WTC11 (cell line): Measurements from ENCODE around the gene SP2. TPM values are rescaled to one million over a fixed set of nuclear protein-coding genes. Genes with fewer than 3 reads are reported as not detected.
A peak's percentile ranks its signal among the peaks of the same experiment; 100 is the strongest.

Experiments used
- ATAC-seq: fragments of 200-7000 bp; cut with Tn5 transposase; 2 replicates; pipeline ENCODE4 v1.10.0; 2021; ENCODE audit warnings: mild to moderate bottlenecking, moderate library complexity
- CTCF ChIA-PET: fragments of 300-600 bp; sonication (Branson Sonifier 250); formaldehyde crosslinking; loops from one replicate; lab custom pipeline; 2021; ENCODE audit warnings: antibody characterized with exemption; lab: Charles Lee
- POLR2A ChIA-PET: fragments of 350-600 bp; sonication (Branson Sonifier 250); formaldehyde crosslinking; loops from one replicate; lab custom pipeline; 2021; ENCODE audit warnings: antibody characterized with exemption; lab: Charles Lee
- DNase-seq: peaks from one replicate; pipeline ENCODE4 v3.0.0; 2021; ENCODE audit warnings: low spot score
- H3K27ac Mint-ChIP-seq: 2 replicates; pipeline ENCODE4 v1.8.0; 2021; ENCODE audit warnings: mixed read lengths
- H3K27me3 Mint-ChIP-seq: 2 replicates; pipeline ENCODE4 v1.8.0; 2021; ENCODE audit warnings: low read depth, mild to moderate bottlenecking, moderate library complexity, mixed read lengths
- H3K36me3 Mint-ChIP-seq: 2 replicates; pipeline ENCODE4 v1.8.0; 2021; ENCODE audit warnings: mixed read lengths
- H3K4me1 Mint-ChIP-seq: 2 replicates; pipeline ENCODE4 v1.8.0; 2022; ENCODE audit warnings: mixed read lengths
- H3K4me3 Mint-ChIP-seq: 2 replicates; pipeline ENCODE4 v1.8.0; 2021; ENCODE audit warnings: mild to moderate bottlenecking, moderate library complexity, mixed read lengths
- H3K9me3 Mint-ChIP-seq: 2 replicates; pipeline ENCODE4 v1.8.0; 2021; ENCODE audit warnings: mixed read lengths
- CREB1 ChIP-seq: sonication (generic); formaldehyde crosslinking; IDR thresholded peaks from 2 replicates; pipeline ENCODE4 v1.8.0; 2023; ENCODE audit warnings: mild to moderate bottlenecking, missing genetic modification reagents
- ESRRA ChIP-seq: sonication (generic); formaldehyde crosslinking; IDR thresholded peaks from 2 replicates; pipeline ENCODE4 v1.8.1; 2022; ENCODE audit warnings: mild to moderate bottlenecking, missing genetic modification reagents, borderline replicate concordance
- ETV6 ChIP-seq: sonication (generic); formaldehyde crosslinking; IDR thresholded peaks from 2 replicates; pipeline ENCODE4 v1.8.1; 2022; ENCODE audit warnings: mild to moderate bottlenecking, missing genetic modification reagents
- FOXJ3 ChIP-seq: sonication (generic); formaldehyde crosslinking; IDR thresholded peaks from 2 replicates; pipeline ENCODE4 v1.9.0; 2021; ENCODE audit warnings: missing genetic modification reagents, mild to moderate bottlenecking, borderline replicate concordance
- HMGA2 ChIP-seq: fragments of 250-450 bp; sonication (Bioruptor Pico); IDR thresholded peaks from 2 replicates; pipeline ENCODE4 v1.4.0; 2021; ENCODE audit warnings: mild to moderate bottlenecking, moderate library complexity
- IRF2 ChIP-seq: sonication (generic); formaldehyde crosslinking; IDR thresholded peaks from 2 replicates; pipeline ENCODE4 v1.8.0; 2022; ENCODE audit warnings: low read depth, missing genetic modification reagents, borderline replicate concordance
- KAT7 ChIP-seq: sonication (generic); formaldehyde crosslinking; IDR thresholded peaks from 2 replicates; pipeline ENCODE4 v1.8.1; 2023; ENCODE audit warnings: missing genetic modification reagents, mild to moderate bottlenecking, borderline replicate concordance
- MXD4 ChIP-seq: fragments of 250-450 bp; sonication (Bioruptor Pico); IDR thresholded peaks from 2 replicates; pipeline ENCODE4 v1.8.0; 2021; ENCODE audit warnings: mild to moderate bottlenecking, moderate library complexity, borderline replicate concordance
- MYBL2 ChIP-seq: sonication (generic); formaldehyde crosslinking; IDR thresholded peaks from 2 replicates; pipeline ENCODE4 v1.8.1; 2023; ENCODE audit warnings: mild to moderate bottlenecking, moderate library complexity, missing genetic modification reagents
- NFYB ChIP-seq: sonication (generic); formaldehyde crosslinking; conservative IDR thresholded peaks from 2 replicates; pipeline ENCODE4 v1.8.0; 2022; ENCODE audit warnings: low read depth, missing genetic modification reagents
- PRRX2 ChIP-seq: fragments of 250-450 bp; sonication (Bioruptor Pico); IDR thresholded peaks from 2 replicates; pipeline ENCODE4 v1.8.0; 2021; ENCODE audit warnings: mild to moderate bottlenecking
- RORB ChIP-seq: fragments of 250-450 bp; sonication (Bioruptor Pico); IDR thresholded peaks from 2 replicates; pipeline ENCODE4 v1.9.0; 2021; ENCODE audit warnings: mild to moderate bottlenecking
- SMAD4 ChIP-seq: sonication (generic); formaldehyde crosslinking; IDR thresholded peaks from 2 replicates; pipeline ENCODE4 v1.8.0; 2022; ENCODE audit warnings: mild to moderate bottlenecking, missing genetic modification reagents
- SOX15 ChIP-seq: fragments of 250-450 bp; sonication (Bioruptor Pico); IDR thresholded peaks from 2 replicates; pipeline ENCODE4 v1.9.0; 2021; ENCODE audit warnings: mild to moderate bottlenecking
- SP1 ChIP-seq: sonication (generic); formaldehyde crosslinking; conservative IDR thresholded peaks from 2 replicates; pipeline ENCODE4 v1.8.1; 2022; ENCODE audit warnings: missing genetic modification reagents
- TEAD4 ChIP-seq: sonication (generic); formaldehyde crosslinking; IDR thresholded peaks from 2 replicates; pipeline ENCODE4 v1.8.0; 2022; ENCODE audit warnings: mild to moderate bottlenecking, missing genetic modification reagents
- TP53 ChIP-seq: sonication (generic); formaldehyde crosslinking; IDR thresholded peaks from 2 replicates; pipeline ENCODE4 v1.8.1; 2023; ENCODE audit warnings: mild to moderate bottlenecking, missing genetic modification reagents
- ZNF396 ChIP-seq: fragments of 250-450 bp; sonication (Bioruptor Pico); IDR thresholded peaks from 2 replicates; pipeline ENCODE4 v1.8.0; 2021; ENCODE audit warnings: mild to moderate bottlenecking, moderate library complexity, borderline replicate concordance
- total RNA-seq: library from RNA; stranded (reverse); gene quantifications from 3 replicates; pipeline ENCODE4 v1.2.3, GENCODE V29; 2021
- TF ChIP-seq, protein P1 (sequence below): sonication (generic); formaldehyde crosslinking; IDR thresholded peaks from 2 replicates; pipeline ENCODE4 v1.8.0; 2023; ENCODE audit warnings: mild to moderate bottlenecking, missing genetic modification reagents
- TF ChIP-seq, protein P2 (sequence below): sonication (generic); formaldehyde crosslinking; IDR thresholded peaks from 2 replicates; pipeline ENCODE4 v1.8.1; 2022; ENCODE audit warnings: mild to moderate bottlenecking, missing genetic modification reagents, moderate library complexity, borderline replicate concordance
- TF ChIP-seq, protein P3 (sequence below): fragments of 250-450 bp; sonication (Bioruptor Pico); conservative IDR thresholded peaks from 2 replicates; pipeline ENCODE4 v1.9.0; 2021; ENCODE audit warnings: mild to moderate bottlenecking
- TF ChIP-seq, protein P4 (sequence below): fragments of 250-450 bp; sonication (Bioruptor Pico); IDR thresholded peaks from 2 replicates; pipeline ENCODE4 v1.9.0; 2021; ENCODE audit warnings: mild to moderate bottlenecking
- TF ChIP-seq, protein P5 (sequence below): sonication (generic); formaldehyde crosslinking; IDR thresholded peaks from 2 replicates; pipeline ENCODE4 v1.8.0; 2023; ENCODE audit warnings: missing genetic modification reagents, mild to moderate bottlenecking, borderline replicate concordance

SP2 gene
- total RNA-seq, 1 experiment from 2014 or later: 9.9 TPM

DNA sequence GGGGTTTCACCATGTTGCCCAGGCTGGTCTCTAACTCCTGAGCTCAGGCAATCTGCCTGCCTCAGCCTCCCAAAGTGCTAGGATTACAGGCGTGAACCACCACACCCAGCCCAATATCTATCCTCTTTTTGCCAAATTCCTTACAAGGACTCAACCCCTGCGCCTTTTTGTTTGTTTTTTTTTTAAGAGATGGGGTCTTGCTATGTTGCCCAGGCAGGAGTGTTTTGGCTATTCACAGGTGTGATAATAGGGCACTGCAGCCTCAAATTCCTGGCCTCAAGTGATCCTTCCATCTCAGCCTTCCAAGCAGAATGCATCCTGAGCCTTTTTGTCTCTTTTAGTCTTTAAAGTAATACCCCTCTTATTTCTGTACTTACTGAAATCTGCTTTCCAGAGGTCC is 17.0 kb downstream of the SP2 start:
- ChIA-PET POLR2A (no interaction called here), CTCF (no interaction called here)
- Mint-ChIP-seq H3K9me3 (no peaks in the 10 kb centered on the region), H3K27ac (no peak overlapping the region), H3K4me3 (no peak overlapping the region), H3K27me3 (no peaks in the 10 kb centered on the region), H3K36me3 (peaks cover 5% of the 10 kb centered on the region; the same call in 1 of the 2 replicates), H3K4me1 (no peaks in the 10 kb centered on the region)
- ATAC-seq (no peak), DNase-seq (no peak)
- TF ChIP-seq MXD4: no peak
- no peak for TF ChIP-seq KAT7 (CRISPR knock-in tag)
- TF ChIP-seq, protein P1, sequence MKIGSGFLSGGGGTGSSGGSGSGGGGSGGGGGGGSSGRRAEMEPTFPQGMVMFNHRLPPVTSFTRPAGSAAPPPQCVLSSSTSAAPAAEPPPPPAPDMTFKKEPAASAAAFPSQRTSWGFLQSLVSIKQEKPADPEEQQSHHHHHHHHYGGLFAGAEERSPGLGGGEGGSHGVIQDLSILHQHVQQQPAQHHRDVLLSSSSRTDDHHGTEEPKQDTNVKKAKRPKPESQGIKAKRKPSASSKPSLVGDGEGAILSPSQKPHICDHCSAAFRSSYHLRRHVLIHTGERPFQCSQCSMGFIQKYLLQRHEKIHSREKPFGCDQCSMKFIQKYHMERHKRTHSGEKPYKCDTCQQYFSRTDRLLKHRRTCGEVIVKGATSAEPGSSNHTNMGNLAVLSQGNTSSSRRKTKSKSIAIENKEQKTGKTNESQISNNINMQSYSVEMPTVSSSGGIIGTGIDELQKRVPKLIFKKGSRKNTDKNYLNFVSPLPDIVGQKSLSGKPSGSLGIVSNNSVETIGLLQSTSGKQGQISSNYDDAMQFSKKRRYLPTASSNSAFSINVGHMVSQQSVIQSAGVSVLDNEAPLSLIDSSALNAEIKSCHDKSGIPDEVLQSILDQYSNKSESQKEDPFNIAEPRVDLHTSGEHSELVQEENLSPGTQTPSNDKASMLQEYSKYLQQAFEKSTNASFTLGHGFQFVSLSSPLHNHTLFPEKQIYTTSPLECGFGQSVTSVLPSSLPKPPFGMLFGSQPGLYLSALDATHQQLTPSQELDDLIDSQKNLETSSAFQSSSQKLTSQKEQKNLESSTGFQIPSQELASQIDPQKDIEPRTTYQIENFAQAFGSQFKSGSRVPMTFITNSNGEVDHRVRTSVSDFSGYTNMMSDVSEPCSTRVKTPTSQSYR: no peak
- no peak for TF ChIP-seq TP53 (CRISPR knock-in tag)
- TF ChIP-seq SP1 (CRISPR knock-in tag): no peak
- TF ChIP-seq RORB: no peak

DNA sequence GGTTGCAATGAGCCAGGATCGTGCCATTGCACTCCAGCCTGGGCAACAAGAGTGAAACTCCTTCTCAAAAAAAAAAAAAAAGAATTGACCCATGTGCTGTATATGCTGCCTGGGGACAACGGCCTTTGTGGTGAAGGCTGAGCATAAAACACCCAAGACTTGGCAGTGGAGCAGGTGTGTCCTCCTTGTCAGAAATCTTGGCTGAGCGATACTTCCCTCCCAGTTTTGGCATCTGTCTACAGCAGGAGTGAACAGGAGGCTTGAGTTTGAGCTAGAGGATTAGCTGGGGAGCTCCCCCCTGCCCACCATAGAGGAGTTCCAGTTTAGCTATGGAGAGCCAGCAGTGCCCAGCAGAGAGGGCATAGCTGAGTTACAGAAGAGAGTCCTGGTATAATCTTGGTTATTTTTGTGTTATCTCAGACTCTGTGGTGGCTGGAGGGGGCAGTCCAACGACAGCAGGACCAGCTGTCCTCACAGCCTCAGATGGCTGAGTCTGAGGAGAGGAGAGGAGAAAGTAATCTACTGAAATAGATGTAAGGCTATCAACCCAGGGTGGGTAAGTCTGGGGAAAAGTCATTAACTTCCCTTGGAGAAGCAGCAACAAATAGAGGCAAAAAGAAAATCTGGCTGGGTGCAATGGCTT is 18.4 kb downstream of the SP2 start:
- Mint-ChIP-seq H3K4me3 (no peak overlapping the region), H3K9me3 (no peaks in the 10 kb centered on the region), H3K36me3 (peaks cover 5% of the 10 kb centered on the region; the same call in 1 of the 2 replicates), H3K27me3 (no peaks in the 10 kb centered on the region), H3K27ac (peak overlapping the region; percentile 36), H3K4me1 (no peaks in the 10 kb centered on the region)
- POLR2A ChIA-PET: no interaction called here
- no peak for DNase-seq
- CTCF ChIA-PET: interaction anchor here (0.5 to 1.4 kb wide), 4 partner anchors 23 to 469 kb away, joined by 3 read pairs; no protein-coding TSS in a partner anchor
- ATAC-seq: no peak
- TF ChIP-seq, protein P2, sequence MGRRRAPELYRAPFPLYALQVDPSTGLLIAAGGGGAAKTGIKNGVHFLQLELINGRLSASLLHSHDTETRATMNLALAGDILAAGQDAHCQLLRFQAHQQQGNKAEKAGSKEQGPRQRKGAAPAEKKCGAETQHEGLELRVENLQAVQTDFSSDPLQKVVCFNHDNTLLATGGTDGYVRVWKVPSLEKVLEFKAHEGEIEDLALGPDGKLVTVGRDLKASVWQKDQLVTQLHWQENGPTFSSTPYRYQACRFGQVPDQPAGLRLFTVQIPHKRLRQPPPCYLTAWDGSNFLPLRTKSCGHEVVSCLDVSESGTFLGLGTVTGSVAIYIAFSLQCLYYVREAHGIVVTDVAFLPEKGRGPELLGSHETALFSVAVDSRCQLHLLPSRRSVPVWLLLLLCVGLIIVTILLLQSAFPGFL (CRISPR knock-in tag): no peak
- no peak for TF ChIP-seq IRF2
- no peak for TF ChIP-seq SOX15 (CRISPR knock-in tag)
- TF ChIP-seq, protein P3, sequence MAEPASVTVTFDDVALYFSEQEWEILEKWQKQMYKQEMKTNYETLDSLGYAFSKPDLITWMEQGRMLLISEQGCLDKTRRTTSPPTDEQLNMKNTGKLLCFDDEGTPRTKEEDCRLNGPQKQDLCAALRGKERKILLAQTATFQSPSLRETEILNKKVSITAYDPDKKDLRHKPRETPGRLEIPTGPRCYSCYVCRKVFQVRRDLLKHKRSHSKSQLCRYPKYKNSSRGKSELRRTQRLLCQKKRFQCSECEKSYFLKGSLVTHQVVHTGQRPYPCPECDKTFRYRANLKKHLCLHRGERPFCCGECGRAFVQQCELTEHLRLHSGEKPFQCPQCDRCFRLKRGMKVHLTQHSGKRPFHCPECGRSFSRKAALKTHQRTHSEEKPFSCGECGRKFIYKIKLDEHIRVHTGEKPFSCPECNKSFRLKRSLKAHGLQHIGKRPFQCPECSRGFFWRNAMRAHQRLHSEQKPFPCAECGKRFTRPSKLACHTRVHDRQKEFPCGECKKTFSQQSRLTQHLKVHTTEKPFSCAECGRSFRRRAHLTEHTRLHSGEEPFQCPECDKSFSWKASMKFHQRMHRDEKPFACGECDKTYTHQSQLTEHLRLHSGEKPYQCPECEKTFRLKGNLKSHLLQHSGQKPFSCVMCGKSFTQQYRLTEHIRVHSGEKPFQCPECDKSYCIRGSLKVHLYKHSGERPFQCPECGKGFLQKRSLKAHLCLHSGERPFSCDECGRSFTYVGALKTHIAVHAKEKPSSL: no peak
- no peak for TF ChIP-seq PRRX2
- TF ChIP-seq ZNF396: no peak
- TF ChIP-seq SMAD4 (CRISPR knock-in tag): no peak
- TF ChIP-seq TEAD4 (CRISPR knock-in tag): no peak
- TF ChIP-seq ESRRA (CRISPR knock-in tag): no peak
- no peak for TF ChIP-seq MYBL2 (CRISPR knock-in tag)
- TF ChIP-seq SP1 (CRISPR knock-in tag): no peak
- no peak for TF ChIP-seq CREB1
- no peak for TF ChIP-seq NFYB (CRISPR knock-in tag)
- TF ChIP-seq, protein P4, sequence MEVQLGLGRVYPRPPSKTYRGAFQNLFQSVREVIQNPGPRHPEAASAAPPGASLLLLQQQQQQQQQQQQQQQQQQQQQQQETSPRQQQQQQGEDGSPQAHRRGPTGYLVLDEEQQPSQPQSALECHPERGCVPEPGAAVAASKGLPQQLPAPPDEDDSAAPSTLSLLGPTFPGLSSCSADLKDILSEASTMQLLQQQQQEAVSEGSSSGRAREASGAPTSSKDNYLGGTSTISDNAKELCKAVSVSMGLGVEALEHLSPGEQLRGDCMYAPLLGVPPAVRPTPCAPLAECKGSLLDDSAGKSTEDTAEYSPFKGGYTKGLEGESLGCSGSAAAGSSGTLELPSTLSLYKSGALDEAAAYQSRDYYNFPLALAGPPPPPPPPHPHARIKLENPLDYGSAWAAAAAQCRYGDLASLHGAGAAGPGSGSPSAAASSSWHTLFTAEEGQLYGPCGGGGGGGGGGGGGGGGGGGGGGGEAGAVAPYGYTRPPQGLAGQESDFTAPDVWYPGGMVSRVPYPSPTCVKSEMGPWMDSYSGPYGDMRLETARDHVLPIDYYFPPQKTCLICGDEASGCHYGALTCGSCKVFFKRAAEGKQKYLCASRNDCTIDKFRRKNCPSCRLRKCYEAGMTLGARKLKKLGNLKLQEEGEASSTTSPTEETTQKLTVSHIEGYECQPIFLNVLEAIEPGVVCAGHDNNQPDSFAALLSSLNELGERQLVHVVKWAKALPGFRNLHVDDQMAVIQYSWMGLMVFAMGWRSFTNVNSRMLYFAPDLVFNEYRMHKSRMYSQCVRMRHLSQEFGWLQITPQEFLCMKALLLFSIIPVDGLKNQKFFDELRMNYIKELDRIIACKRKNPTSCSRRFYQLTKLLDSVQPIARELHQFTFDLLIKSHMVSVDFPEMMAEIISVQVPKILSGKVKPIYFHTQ (CRISPR knock-in tag): no peak
- TF ChIP-seq ETV6 (CRISPR knock-in tag): no peak
- TF ChIP-seq FOXJ3 (CRISPR knock-in tag): no peak
- TF ChIP-seq, protein P5, sequence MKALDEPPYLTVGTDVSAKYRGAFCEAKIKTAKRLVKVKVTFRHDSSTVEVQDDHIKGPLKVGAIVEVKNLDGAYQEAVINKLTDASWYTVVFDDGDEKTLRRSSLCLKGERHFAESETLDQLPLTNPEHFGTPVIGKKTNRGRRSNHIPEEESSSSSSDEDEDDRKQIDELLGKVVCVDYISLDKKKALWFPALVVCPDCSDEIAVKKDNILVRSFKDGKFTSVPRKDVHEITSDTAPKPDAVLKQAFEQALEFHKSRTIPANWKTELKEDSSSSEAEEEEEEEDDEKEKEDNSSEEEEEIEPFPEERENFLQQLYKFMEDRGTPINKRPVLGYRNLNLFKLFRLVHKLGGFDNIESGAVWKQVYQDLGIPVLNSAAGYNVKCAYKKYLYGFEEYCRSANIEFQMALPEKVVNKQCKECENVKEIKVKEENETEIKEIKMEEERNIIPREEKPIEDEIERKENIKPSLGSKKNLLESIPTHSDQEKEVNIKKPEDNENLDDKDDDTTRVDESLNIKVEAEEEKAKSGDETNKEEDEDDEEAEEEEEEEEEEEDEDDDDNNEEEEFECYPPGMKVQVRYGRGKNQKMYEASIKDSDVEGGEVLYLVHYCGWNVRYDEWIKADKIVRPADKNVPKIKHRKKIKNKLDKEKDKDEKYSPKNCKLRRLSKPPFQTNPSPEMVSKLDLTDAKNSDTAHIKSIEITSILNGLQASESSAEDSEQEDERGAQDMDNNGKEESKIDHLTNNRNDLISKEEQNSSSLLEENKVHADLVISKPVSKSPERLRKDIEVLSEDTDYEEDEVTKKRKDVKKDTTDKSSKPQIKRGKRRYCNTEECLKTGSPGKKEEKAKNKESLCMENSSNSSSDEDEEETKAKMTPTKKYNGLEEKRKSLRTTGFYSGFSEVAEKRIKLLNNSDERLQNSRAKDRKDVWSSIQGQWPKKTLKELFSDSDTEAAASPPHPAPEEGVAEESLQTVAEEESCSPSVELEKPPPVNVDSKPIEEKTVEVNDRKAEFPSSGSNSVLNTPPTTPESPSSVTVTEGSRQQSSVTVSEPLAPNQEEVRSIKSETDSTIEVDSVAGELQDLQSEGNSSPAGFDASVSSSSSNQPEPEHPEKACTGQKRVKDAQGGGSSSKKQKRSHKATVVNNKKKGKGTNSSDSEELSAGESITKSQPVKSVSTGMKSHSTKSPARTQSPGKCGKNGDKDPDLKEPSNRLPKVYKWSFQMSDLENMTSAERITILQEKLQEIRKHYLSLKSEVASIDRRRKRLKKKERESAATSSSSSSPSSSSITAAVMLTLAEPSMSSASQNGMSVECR (CRISPR knock-in tag): no peak
- TF ChIP-seq HMGA2 (CRISPR knock-in tag): no peak
- TF ChIP-seq KAT7 (CRISPR knock-in tag): no peak
